T47D (cell line): ENCODE data around the gene NAA15.
"Not testable (repeated sequence)": the region's sequence is repeated elsewhere in the genome, so short reads cannot be mapped to it uniquely, and the experiment has no call there.

Experiments used
- DNase-seq, 2 experiments: peaks; one replicate each; pipeline versions ENCODE4 v3.0.0 to v3.0.0-alpha.2; 2011 to 2012; ENCODE audit warnings: low read depth in 1 of 2, low spot score in 1 of 2
- JUND ChIP-seq: IDR thresholded peaks from 2 replicates; pipeline ENCODE4 v1.6.1; 2012; ENCODE audit warnings: low read depth
- in situ Hi-C: cut with HindIII; loops from 2 replicates; pipeline ENCODE4 v1.10.0; 2016; ENCODE audit warnings: low sequenced_read_pairs, low pct_unique_long_range_greater_than_20kb

NAA15 gene

DNA sequence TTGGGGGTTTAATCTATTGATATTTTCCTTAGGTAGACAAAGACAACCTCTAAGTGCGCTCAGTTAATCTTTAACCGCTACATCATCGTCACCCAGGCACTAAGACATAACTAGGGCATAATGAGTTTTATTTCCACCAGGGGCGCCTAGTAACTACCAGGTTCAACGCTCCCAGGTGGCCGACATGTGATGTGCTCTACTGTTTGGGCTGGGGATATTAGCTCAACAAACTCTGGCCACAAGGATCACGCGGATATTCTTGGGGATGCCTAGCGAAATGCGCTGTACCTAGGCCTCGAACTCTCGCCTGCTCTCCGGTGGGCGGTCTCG is 151.7 kb downstream of the NAA15 start:
- no peak for TF ChIP-seq JUND
- in situ Hi-C loops: no loop called here
- DNase-seq: peak; percentile 29 to 83

DNA sequence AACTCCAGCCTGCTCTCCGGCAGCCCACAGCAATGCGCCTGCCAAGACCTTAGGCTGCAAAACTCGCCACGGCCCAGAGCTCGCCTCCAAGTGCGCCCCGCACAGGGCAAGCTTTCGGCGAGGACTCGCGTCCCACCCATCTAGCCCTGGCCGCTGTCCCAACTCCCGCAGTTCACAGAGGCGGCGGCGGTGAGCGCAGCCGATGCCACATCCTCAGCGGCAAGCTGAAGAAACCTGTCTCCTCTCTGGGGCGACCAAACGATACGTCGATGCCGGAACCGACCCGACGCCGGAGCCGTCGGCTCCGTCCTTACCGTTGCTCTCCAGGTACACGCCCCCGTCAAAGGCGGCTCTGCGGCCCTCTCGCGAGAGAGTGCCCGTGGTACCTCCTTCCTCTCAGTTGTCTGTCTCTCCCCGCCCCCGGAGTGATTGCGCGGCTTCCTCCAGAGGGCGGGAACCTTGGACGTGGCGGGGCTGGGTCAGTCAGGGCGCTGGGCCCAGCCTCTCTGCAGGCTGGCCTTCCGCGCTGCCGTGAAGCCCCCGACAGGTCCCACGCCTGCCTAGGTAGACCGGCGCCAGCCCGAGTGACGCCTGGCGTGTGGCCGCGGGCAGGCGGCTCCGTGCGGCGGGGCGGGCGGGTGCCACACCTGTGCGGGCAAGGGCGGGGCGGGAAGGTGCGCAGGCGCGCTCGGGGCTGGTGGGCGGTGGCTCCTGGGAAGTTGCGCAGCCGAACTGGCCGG is 152.2 kb downstream of the NAA15 start:
- in situ Hi-C loops: no loop called here
- no peak for TF ChIP-seq JUND
- peak; percentile 76 to 97 for DNase-seq

DNA sequence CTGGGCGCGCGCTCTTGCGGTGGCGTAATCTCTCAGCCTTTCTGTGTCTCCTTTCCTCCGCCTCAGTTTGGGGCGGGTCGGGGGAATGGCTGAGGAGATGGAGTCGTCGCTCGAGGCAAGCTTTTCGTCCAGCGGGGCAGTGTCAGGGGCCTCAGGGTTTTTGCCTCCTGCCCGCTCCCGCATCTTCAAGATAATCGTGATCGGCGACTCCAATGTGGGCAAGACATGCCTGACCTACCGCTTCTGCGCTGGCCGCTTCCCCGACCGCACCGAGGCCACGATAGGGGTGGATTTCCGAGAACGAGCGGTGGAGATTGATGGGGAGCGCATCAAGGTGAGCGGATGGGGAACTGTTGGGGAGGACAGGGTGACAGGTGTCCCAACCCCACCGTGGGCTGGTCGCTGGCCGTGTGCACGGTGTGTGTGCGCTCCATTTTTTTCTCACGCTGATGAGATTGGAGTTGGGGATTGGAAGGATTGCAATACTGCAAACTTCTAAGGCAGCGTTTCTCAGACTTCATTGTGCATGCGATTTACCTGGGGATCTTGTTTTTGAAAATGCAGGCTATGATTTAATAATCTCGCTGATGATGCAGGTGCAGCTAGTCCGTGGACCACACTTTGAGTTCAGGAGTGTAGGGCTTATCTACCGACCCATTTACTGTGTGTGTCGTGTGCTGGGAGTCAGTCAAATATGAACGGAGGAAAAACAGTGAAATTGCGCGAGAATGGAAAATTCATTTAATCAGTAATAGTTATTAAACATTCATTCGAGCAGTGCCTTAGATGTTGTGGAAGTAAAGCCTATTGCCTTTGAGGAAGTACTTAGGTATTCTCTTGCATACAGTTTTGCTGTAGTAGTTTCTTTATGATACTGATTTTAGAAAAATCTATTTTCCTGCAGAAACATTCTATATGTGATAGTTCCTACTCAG is 153.1 kb downstream of the NAA15 start, which contains the start of gene RAB33B:
Gene RAB33B, plus strand, starts transcription at position 11 of the 935 bp plus-strand sequence. Its CDS starts 75 bp downstream, at position 86.
- in situ Hi-C loops: no loop called here
- no peak for DNase-seq
- TF ChIP-seq JUND: no peak

- TF ChIP-seq JUND: no peak
- no peak for DNase-seq
- in situ Hi-C loops: no loop called here
Observed at GRCh38 chr4:139455126-139455538, 153.8 kb downstream of the NAA15 start.

- in situ Hi-C loops: no loop called here
- no peak for DNase-seq
- TF ChIP-seq JUND: no peak
Observed at GRCh38 chr4:139457318-139457717, 156.0 kb downstream of the NAA15 start.

DNA sequence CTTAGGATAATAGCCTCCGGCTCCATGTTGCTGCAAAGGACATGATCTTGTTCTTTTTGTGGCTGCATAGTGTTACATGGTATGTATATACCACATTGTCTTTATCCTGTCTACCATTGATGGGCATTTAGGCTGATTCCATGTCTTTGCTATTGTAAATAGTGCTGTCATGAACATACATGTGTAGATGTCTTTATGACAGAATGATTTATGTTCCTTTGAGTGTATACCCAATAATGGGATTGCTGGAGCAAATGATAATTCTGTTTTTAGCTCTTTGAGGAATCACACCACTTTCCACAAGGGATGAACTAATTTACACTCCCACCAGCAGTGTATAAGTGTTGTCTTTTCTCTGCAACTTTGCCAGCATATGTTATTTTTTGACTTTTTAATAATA is 157.2 kb downstream of the NAA15 start:
- peak in 1 of 2 experiments; percentile 71 for DNase-seq
- no peak for TF ChIP-seq JUND
- in situ Hi-C loops: no loop called here

DNA sequence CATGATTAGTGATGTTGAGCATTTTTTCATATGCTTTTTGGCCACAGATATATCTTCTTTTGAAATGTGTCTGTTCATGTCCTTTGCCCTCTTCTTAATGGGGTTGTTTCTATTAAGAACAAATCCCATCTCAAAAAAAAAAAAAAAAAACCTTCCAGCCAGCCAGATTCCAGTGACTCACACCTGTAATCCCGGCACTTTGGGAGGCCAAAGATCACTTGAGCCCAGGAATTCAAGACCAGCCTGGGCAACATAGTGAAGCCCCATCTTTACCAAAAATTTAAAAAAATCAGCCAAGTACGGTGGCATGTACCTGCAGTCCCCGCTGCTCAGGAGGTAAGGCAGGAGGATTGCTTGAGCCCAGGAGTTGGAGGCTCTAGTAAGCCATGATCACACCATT is 157.7 kb downstream of the NAA15 start:
- no peak for TF ChIP-seq JUND
- in situ Hi-C loops: no loop called here
- no peak for DNase-seq

DNA sequence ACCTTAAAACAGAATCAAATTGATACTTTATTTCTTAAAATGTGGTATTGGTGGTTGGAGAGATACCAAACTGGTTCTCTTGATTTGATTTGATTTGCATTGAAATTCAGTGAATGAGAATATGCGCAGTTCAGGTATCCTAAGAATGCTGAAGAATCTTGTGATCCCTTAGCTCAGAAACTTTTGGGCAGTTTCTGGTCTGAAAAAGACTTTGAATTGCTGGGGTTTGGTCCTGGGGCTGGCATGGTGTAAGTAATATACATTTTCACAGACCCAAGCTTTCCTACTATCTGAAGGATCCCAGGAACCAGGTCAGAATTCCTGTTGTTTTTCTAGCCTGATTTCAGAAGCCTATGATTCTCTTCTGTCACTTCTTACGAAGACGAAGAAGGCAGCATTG is 159.3 kb downstream of the NAA15 start:
- in situ Hi-C loops: no loop called here
- TF ChIP-seq JUND: no peak
- no peak for DNase-seq

DNA sequence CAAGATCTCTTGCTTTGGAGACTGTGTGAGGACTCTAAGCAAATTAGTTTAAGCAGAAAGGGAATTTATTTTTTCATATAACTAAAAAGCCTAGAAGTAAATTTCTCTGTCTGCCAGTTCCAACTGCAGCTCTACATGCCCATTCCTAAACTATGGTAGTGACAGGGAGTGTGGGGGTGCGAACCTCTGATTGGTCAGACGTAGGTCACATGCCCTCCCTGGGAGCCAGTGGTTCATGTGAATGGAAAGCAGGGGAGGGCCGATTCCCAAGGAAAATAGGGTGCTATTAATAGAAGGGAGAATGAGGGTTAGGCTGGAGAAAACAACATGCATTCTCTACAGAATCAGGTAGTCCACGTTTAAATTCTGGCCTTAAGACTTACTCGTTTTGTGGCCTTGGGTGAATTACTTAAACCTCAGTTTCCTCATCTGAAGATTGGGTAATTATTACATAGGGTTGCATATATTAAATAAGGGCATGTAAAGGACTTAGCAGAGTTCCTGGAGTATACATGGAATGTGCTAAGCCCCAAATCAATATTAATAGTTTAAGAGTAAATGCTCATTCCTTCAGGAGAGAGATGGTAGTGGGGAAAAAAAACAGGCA is 159.8 kb downstream of the NAA15 start:
- no peak for TF ChIP-seq JUND
- in situ Hi-C loops: no loop called here
- no peak for DNase-seq

DNA sequence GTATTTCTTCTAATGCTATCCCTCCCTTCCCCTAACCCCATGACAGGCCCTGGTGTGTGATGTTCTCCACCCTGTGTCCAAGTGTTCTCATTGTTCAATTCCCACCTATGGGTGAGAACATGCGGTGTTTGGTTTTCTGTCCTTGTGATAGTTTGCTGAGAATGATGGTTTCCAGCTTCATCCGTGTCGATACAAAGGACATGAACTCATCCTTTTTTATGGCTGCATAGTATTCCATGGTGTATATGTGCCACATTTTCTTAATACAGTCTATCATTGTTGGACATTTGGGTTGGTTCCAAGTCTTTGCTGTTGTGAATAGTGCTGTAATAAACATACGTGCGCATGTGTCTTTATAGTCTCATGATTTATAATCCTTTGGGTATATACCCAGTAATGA is 163.2 kb downstream of the NAA15 start:
- DNase-seq, in situ Hi-C loops: not testable (repeated sequence)

DNA sequence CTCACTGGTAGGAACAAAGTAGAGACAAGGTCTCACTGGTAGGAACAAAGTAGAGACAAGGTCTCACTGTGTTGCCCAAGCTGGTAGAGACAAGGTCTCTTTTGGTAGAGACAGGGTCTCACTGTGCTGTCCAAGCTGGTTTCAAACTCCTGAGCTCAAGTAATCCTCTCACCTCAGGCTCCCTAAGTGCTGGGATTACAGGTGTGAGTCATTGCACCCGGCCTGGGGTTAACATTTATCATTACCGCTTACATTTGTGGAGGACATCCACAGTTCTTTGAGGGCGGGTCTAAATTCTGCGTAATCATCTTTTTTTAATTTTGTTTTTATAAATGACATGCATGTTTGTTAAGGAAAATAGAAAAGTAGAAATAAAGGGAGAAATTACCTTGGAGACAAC is 164.6 kb downstream of the NAA15 start:
- no peak for DNase-seq
- no peak for TF ChIP-seq JUND
- in situ Hi-C loops: no loop called here

DNA sequence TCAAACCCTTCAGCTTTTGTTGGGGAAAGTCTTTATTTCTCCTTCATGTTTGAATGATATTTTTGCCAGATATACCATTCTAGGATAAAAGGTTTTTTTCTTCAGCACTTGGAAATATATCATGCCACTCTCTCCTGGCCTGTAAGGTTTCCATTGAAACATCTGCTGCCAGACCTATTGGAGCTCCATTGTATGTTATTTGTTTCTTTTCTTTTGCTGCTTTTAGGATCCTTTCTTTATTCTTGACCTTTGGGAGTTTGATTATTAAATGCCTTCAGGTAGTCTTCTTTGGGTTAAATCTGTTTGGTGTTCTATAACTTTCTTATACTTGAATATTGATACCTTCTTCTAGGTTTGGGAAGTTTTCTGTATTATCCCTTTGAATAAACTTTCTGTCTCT is 167.5 kb downstream of the NAA15 start:
- DNase-seq, in situ Hi-C loops: not testable (repeated sequence)

DNA sequence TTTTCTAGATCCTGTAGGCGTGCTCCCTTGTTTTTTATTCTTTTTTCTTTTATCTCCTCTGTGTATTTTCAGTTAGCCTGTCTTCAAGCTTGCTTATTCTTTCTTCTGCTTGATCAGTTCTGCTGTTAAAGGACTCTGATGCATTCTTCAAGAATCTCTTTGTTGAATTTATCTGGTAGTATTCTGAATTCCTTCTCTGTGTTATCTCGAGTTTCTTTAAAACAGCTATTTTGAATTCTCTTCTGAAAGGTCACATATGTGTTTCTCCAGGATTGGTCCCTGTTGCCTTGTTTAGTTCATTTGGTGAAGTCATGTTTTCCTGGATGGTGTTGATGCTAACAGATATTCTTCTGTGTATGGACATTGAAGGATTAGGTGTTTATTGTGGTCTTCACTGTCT is 167.9 kb downstream of the NAA15 start:
- in situ Hi-C loops: no loop called here
- no peak for DNase-seq
- TF ChIP-seq JUND: no peak
